Islet of Langerhans (tissue), 1 donor: ENCODE data around the gene DDX21.
"Not testable (repeated sequence)": the region's sequence is repeated elsewhere in the genome, so short reads cannot be mapped to it uniquely, and the experiment has no call there.

ENCODE experiments used
- FAIRE-seq: peaks from one replicate; lab custom pipeline; 2011; peaks lifted over from hg19 to GRCh38; lab: Jason Lieb, UNC

Gene DDX21

GRCh38 chr10:68955832-68956532 is at the start of gene DDX21:
DDX21 (plus strand) TSS chr10:68956170; CDS start chr10:68956226, 56 bp downstream.
- FAIRE-seq = no peak

DNA sequence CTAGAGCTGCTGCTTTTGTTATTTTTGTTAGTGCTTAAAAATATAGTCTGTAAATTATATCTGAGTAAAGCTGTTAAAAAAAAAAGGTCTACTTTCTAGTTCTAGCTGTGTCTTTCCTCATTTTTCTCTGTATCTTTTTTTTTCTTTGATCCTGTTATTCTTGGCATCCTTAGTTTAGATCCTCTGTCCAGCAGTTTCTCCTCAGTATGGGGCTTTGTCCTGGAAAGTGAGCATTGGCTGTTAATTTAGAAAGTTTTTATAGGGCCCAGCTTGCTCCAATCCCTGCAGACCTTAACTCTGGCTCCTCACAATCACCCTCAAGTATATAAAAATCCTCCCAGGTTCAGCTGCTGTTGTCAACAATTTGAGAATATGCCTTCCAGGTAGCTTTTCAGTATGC is 31.4 kb upstream of the DDX21 start:
- FAIRE-seq = no peak

DNA sequence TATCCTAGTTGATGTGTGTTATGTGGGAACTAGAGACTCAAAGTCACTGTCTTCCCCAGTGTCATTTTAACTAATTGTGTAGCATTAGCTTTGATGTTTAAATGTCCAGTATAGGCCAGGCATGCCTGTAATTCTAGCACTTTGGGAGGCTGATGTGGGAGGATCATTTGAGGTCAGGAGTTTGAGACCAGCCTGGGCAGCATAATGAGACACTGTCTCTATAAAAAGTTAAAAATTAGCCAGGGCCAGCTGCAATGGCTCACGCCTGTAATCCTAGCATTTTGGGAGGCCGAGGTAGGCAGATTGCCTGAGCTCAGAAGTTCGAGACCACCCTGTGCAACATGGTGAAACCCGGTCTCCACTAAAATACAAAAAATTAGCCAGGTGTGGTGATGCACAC is 30.5 kb upstream of the DDX21 start:
- no peak for FAIRE-seq

- not testable (repeated sequence) for FAIRE-seq
These were observed 26.8 kb upstream of the DDX21 start for GRCh38 chr10:68929157-68929556.

DNA sequence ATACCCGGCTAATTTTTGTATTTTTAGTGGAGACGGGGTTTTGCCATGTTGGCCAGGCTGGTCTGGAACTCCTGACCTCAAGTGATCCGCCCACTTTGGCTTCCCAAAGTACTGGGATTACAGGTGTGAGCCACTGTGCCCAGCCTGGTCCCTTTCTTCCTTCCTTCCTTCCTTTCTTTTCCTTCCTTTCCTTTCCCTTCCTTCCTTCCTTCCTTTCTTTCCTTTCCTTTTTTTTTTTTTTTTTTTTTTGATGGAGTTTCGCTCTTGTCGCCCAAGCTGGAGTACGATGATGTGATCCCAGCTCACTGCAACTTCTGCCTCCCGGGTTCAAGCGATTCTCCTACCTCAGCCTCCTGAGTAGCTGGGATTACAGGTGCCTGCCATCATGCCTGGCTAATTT is 26.1 kb upstream of the DDX21 start:
- not testable (repeated sequence) for FAIRE-seq

- FAIRE-seq = not testable (repeated sequence)
These were observed 23.1 kb upstream of the DDX21 start for GRCh38 chr10:68932860-68933259.

- FAIRE-seq = no peak
These were observed 21.0 kb upstream of the DDX21 start for GRCh38 chr10:68934994-68935393.

DNA sequence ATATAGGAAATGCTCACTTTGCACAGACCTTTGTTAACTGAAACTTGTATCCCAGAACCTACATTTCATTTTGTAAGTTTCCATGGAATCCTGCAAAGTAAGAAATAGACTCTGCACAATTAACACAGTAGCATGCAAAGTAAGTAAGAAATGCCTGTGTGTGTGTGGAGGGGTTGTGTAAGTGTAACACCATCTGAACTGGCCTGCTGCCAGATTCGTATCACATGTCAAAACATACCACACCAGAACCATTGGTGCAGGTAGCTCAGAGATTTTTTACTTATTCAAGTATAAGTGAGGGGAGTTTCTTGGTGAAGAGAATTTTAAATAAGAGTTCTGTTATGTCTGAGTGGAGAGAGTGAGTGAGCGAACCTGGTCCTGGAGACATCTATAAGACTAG is 17.9 kb upstream of the DDX21 start:
- FAIRE-seq = no peak

GRCh38 chr10:68938884-68939283 is 17.1 kb upstream of the DDX21 start:
- no peak for FAIRE-seq

GRCh38 chr10:68940917-68941316 is 15.1 kb upstream of the DDX21 start:
- FAIRE-seq = not testable (repeated sequence)

GRCh38 chr10:68950598-68950997 is 5.4 kb upstream of the DDX21 start:
- FAIRE-seq = no peak

DNA sequence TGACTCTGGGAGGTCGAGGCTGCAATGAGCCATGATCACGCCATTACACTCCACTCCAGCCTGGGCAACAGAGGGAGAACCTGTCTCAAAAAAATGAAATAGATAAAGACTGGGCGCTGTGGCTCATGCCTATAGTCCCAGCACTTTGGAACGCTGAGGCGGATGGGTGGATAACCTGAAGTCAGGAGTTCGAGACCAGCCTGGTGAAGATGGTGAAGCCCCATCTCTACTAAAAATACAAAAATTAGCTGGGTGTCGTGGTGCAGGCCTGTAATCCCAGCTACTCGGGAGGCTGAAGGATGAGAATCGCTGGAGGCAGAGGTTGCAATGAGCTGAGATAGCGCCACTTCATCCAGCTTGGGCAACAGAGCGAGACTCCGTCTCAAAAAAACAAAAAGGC is 1.1 kb upstream of the DDX21 start:
- FAIRE-seq = no peak

DNA sequence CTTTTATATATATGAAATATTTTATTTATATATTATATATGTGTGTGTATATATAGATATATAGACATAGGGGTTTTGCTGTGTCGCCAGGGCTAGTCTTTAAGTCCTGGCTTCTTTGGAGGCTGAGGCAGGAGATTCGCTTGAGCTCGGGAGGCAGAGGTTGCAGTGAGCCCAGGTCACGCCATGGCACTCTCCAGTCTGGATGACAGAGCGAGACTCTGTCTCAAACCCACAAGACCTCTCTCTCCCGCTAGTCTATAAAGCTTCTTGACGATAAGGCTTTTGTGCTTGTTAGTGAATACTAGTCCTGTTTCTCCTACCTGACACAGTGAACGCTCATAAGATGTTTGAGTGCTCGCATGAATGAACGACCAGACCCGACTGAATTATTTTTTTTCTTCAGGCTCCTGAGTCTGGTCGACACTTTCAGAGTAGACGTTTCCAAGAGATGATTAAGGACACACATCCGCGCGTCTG is 577 bp upstream of the DDX21 start:
- no peak for FAIRE-seq

DNA sequence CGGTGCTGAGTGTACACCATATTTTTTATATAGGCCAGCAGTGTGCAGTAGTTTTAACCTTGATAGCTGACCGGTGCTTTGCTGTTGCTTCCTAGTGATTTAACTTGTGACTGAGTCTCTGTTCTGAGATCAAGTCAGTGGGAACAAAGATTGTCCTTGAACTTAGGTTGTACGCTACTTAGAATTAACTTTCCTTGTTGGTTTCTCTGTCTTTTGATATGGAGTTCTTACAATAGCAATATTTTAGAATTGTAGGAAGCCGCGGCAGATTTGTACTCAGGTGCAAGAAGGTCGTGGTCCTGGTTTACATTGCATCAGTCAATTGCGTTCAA is 1.3 kb downstream of the DDX21 start:
- no peak for FAIRE-seq

GRCh38 chr10:68957654-68958053 is 1.7 kb downstream of the DDX21 start:
- no peak for FAIRE-seq

DNA sequence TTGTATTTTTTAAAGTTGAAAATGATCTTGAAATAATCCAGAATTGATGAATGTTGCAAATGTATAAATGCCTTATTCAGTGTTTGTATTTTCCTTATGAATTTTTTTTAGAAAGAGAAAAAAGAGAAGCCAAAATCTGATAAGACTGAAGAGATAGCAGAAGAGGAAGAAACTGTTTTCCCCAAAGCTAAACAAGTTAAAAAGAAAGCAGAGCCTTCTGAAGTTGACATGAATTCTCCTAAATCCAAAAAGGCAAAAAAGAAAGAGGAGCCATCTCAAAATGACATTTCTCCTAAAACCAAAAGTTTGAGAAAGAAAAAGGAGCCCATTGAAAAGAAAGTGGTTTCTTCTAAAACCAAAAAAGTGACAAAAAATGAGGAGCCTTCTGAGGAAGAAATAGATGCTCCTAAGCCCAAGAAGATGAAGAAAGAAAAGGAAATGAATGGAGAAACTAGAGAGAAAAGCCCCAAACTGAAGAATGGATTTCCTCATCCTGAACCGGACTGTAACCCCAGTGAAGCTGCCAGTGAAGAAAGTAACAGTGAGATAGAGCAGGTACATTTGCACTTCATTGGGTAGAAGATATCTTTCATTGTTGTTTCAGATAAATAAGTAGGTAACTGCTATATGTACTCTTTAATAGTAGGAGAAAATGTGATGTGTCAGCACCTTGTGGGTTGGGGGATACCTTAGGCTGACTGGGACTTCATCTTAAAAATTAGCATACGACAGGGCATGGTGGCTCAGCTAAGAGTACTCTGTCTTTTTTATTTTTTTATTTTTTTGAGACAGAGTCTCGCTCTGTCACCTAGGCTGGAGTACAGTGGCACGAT is 3.9 kb downstream of the DDX21 start:
- no peak for FAIRE-seq

GRCh38 chr10:68963151-68963550 is 7.2 kb downstream of the DDX21 start:
- FAIRE-seq = no peak

DNA sequence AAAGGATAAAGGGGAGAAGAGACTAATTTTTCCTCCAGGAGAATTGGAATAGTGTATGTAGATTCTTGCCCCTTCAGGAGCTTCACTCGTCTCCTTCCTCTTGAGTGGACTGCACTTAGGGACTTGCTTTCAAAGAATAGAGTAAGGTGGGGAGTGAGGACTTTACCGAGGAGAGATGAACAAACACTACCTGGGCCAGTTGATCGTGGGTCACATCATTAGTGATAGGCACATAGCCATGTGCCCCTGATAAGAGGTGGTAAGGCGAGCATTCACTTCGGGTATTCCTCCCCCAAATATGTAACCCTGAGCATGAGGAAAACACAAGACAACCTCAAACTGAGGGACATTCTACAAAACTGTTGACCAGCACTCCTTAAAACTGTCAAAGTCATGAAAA is 18.0 kb downstream of the DDX21 start:
- no peak for FAIRE-seq

- FAIRE-seq = not testable (repeated sequence)
These were observed 20.0 kb downstream of the DDX21 start for GRCh38 chr10:68975936-68976473.

- FAIRE-seq = not testable (repeated sequence)
These were observed 23.8 kb downstream of the DDX21 start for GRCh38 chr10:68979738-68980137.

DNA sequence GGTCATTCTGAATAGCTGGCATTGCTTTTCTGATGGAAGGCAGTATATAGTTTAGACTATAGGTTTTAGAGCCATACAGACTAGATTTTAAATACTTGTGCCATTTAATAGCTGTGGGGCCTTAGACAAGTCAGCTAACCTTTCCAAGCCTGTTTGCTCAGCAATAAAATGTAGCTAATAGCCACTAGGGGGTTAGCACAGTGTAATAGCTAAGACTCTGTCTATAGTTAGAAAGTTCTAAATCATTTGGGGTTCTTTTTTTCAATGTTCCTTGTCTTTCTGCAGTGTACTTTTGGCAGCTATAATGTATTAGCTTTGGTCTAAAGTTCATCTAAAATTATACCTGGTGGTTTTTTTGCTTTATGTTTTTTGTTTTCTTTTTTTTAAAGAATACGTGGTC is 25.1 kb downstream of the DDX21 start:
- FAIRE-seq = no peak

DNA sequence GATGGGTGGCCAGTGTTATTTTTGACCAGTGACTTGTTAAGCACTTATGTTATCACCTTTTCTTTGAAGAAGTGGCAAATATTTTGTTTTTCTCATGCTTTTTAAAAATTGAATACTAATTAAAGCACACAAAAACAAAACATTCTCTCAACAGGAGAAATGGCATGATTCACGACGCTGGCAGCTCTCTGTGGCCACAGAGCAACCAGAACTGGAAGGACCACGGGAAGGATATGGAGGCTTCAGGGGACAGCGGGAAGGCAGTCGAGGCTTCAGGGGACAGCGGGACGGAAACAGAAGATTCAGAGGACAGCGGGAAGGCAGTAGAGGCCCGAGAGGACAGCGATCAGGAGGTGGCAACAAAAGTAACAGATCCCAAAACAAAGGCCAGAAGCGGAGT is 26.4 kb downstream of the DDX21 start:
- FAIRE-seq = no peak

- FAIRE-seq = no peak
These were observed 31.6 kb downstream of the DDX21 start for GRCh38 chr10:68987611-68988010.
